GM18517 (cell line): ENCODE data around the gene LFNG.
"Not testable (repeated sequence)": the region's sequence is repeated elsewhere in the genome, so short reads cannot be mapped to it uniquely, and the experiment has no call there.

Experiments
- ATAC-seq: cut with Tn5 transposase; IDR thresholded peaks from one replicate; pipeline ENCODE4 v1.9.1; 2021; ENCODE audit warnings: mild to moderate bottlenecking, moderate library complexity; ENCODE audit not compliant: unreplicated experiment

LFNG gene

DNA sequence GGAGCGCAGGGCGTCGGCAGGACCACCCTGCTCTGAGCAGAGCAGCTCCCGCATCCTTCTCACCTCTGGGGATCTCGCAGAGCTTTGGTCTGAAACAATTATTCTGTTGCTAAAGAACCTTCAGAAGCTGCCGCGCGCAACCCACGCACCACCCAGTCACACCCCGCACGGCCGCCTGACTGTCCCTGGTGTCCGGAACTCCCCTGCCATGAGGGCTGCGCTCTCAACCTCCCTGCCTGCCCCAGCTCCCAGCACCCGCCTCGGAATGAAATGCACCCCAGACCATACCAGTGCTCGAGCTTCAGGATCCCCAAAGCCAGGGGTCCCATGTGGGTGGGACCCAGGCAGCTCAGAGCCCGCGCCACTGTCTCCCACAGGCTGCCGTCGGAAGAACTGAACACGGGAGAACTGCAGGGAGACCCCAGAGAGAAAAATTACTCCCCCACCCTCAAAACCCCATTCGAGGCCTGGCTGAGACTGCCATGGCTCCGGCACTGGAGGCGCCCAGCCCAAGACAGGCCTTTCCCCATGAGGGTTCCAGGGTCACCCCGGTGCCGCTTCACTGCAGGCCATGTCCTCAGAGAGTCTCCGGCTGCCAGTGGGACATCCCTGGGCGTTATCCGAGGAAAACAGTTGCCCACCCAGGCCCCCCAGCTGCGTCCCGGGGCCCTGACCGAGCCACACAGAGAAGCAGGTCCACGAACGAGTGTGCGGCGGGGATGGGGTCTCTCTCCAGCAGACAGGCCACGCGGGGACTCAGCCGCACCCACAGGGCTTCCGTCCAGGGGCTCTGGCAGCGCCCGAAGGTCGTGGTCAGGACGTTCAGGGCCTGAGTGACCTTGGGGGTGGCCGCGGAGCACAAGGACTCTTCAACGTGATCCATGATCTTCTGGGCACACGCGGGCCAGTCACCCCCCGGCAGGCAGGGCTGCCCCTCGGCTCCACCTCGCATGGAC lies 23.6 kb downstream of the LFNG start:
- ATAC-seq: no peak

DNA sequence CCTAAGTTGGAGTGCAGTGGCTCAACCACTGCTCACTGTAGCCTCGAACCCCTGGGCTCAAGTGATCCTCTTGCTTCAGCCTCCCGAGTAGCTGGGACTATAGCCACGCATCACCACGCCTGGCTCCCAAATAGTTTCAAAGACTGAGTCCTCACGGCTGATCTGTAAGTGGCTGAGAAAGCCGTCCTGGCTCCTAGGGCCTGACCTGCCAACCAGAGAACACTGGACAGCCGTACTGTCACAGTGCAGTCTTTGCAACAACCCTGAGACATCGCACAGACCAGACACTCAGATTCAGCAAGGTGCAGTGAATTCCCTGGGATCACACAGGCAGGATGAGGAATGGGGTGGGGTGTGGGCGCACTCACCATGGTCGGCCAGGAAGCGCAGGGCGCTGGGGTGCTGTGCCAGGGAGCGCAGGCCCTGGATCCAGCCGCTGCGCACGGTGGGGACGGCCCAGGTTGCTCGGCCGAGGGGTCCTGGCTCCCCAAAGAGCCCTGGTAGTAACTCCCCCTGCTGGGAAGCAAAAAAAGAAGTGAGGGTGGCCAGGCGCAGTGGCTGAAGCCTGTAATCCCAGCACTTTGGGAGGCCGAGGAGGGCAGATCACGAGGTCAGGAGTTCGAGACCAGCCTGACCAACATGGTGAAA lies 25.1 kb downstream of the LFNG start:
- no peak for ATAC-seq

DNA sequence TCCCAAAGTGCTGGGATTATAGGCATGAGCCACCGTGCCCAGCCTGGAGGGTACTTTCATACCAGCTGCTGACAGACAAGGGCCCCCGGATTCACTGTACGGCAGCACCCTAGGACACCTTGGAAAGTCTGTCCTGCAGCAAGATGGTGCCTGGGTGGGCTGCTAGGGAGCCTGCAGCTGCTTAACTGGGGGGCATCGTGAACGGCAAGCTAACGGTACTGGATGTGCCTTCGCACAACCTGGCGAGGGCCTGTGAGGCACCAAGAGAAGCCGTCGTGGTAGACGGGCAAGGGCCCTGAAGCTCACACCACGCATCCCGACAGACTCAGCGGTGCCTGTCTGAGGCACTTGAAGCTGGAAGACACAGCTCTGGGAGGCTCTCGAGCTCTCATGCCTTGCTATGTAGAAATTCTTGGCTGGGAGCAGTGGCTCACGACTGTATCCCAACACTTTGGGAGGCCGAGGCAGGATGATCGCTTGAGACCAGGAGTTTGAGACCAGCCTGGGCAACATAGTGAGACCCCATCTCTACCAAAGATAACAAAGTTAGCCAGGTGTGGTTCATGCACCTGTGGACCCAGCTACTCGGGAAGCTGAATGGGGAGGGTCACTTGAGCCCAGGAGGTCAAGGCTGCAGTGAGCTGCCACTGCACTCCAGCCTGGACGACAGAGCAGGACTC lies 26.3 kb downstream of the LFNG start:
- no peak for ATAC-seq

DNA sequence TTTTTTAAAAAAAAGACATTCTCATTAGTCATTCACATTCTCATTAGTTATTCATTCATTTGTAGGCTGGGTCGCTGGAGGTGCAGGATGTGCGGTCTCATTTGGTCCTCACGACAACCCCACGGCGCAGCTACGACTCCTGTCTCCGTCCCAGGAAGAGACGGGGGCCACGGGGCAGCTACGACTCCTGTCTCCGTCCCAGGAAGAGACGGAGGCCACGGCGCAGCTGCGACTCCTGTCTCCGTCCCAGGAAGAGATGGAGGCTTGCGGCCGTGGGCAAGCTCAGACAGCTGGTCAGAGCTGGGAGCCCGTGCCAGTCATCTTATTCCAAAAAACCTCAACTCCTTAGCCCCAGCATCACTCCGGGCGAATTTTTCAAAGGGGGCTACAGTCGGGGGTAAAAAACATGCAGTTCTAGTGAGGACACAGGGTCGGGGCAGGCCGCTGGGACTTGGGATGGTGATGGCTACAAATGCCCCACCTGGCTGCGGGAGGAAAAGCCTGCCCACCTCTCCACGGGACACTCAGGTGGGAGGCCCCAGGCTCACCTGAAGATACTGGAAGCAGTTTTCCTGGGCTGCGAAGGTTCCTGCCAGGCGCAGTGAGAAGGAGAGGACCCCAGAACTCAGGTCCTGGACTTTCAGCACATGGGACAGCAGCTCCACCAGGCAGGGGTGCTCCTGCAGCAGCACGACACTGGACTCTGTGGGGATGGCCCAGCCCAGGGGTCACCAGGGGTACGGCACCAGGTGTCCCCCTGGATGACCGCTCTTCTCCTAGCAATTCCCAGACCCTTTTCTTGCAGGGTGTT lies 27.4 kb downstream of the LFNG start:
- no peak for ATAC-seq

DNA sequence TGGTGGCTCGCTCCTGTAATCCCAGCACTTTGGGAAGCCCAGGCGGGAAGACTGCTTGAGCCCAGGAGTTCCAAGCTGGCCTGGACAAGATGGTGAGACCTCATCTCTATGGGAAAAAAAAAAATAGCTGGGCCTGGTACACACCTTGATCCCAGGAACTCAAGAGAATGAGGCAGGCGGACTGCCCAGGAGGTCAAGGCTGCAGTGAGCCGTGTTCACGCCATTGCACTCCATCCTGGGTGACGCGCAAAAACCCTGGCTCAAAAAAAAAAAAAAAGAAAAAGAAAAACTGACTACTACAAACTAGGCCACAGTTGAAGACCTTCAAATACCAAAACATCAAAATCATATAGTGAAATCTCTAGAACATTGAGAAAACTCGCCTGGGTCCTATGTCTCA lies 31.8 kb downstream of the LFNG start:
- no peak for ATAC-seq

DNA sequence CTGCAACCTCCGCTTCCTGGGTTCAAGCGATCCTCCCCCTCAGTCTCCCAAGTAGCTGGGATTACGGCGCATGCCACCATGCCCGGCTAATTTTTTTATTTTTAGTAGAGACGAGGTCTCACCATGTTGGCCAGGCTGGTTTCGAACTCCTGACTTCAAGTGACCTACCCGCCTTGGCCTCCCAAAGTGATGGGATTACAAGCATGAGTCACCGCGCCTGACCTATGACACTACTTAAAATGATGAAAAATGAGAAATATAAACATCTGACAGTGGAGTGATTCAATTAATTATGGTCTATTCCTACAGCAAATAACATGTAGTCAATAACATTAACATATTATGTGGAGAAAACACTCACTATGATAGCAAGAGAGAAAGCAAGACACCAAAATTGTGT lies 33.5 kb downstream of the LFNG start:
- no peak for ATAC-seq

DNA sequence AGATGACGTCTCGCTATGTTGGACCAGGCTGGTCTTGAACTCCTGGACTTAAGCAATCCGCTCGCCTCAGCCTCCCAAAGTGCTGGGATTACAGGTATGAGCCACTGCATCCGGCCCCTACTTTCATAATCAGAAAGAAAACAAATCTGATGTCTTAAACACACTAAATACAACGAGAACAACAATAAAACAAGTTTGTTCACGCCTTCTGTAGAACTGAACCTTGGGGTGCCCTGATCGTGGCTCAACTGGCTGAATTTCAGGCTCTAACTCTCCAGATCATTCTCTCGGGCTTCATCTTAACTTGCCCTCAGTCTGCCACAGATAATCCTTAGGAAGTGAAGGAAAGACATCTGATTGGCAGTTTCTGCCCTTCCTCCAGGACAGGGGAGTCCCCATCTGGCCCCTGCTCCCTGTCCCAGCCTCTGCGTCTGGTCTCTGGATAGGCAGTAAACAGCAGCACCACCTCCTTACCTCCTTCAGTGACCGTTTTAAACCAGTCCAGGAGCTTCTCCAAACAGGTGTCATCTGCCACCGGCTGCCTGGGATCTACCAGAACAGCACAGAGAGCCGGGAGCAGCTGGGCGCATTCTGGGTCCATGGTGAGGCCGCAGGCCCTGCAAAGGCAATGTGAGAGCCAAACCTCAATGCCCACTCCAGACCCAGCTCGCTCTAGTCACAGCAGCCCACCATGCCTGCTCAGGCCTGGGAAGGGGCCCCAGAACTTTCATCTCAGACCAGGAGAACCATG lies 34.4 kb downstream of the LFNG start:
- no peak for ATAC-seq

DNA sequence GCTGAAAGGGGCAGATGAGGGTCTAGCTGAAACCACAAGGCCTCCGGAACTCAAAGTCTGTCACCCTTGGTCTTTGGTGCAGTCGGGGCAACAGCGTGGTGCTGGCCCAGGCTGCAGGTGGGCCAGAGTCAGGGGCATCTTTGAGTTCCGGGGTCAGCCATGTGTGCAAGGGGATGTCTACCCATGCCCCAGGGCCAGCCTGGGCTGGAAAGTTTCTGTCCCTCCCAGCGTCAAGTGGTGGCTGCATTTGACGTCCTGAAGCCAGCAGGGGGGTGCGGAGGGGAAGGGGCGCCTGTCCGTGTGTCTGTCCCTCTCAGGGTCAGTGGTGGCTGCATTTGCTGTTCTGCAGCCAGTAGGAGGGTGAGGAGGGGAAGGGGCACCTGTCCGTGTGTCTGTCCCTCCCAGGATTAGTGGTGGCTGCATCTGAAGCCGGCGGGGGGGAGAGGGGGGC lies 35.1 kb downstream of the LFNG start:
- ATAC-seq: no peak

DNA sequence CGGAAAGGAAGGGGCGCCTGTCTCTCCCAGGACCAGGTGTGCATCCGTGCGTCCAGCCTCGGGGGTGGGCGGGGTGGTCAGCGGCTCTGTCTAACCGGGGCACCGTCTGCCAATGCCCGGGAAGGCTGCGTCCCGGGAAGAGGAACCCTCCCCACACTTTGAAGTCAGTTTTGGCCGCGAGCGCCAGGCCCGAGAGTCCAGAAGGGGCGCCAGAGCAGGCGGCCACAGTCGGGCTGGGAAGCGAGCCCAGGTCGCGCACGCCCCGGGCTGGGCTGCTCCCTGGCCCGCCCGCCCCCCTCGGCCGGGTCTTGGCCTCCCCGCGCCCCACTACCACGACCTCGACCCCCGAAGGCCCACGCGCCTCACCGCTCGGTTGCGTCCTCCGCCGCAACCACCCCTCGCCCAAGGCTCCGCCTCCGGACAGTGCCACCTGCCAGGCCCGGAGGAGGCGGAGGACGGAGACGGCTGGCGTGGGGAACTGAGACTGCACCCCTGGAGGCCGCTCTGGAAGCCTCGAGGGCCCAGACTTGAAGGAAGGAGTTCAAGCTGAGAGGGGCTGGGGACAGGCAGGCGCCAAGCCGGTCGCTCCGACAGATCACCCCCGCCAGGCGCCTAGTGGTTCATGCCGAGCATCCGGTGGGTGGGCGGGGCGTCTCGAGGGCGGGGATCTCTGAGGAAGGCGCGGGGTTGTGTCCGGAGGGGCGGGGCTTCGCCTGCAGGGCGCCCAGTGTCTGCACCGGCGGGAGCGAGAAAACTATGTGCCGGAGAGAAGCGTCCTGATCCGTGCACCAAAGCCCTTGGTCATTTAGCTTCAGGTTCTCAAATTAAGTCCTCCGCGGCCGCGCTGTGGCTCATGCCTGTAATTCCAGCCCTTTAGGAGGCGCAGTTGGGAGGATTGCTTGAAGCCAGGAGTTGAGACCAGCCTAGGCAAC lies 35.8 kb downstream of the LFNG start, which contains the start of gene BRAT1:
Gene BRAT1, minus strand, starts transcription at position 404 of the 932 bp plus-strand sequence. CDS start 1,093 bp downstream, outside the sequence.
- ATAC-seq: peak; percentile 65

DNA sequence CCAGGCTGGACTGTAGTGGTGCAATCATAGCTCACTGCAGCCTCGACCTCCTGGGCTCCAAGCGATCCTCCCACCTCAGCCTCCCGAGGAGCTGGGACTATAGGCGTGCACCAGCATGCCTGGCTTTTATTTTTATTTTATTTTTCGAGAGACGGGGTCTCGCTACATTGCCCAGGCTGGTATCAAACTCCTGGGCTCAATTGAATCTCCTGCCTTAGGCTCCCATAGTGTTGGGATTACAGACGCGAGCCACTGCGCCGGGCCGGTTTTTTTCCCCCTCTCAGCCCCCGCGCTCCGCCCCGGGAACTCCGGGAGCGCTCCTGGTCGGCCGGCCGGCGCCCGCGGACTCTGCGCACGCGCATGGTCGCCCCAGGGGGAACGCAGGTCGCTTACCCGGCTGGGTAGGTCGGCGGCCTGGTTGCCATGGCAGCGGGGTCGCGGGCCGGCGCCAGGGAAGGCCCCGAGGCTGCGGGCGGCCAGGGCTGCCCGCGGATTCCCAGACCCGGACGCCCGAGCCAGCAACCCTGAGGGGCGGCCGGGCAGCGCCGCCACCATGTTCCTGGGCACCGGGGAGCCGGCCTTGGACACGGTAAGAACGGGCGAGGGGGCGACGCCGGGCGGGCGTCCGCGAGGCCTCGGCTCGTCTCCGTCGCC lies 39.2 kb downstream of the LFNG start, which contains the start of gene IQCE:
Gene IQCE, plus strand, starts transcription at position 351 of the 654 bp plus-strand sequence. Its CDS starts 203 bp downstream, at position 554.
- peak; percentile 46 for ATAC-seq

DNA sequence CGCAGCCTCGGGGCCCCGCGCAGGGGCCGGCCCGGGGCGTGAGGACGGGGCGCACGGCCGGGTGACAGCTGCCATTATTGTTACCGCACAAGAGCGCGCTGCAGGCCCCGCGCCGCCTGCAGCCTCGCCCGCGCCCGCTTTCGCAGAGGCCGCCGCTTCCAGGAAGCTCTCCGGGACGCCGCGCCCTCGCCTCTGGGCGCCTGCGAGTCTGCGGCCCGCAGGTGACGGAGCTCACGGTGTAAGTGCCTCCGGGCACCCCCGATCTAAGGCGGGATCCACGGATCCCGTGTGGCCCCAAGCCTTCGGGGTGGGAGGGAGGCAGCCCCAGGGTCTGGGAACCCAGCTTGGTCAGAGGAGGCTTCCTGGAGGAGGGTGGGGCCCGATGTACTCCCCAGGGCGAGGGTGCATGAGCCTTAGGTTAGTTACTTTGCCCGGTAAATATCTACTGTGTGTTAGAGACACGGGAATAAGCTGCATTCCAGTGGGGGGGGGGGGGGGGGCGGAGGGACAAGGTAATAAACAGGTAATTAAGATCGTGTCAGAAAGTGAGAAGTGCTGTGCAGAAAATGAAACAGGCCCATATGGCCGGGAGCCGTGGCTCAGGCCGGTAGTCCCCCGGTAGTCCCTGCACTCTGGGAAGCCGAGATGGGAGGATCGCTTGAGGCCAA lies 39.8 kb downstream of the LFNG start:
- peak; percentile 4 for ATAC-seq

DNA sequence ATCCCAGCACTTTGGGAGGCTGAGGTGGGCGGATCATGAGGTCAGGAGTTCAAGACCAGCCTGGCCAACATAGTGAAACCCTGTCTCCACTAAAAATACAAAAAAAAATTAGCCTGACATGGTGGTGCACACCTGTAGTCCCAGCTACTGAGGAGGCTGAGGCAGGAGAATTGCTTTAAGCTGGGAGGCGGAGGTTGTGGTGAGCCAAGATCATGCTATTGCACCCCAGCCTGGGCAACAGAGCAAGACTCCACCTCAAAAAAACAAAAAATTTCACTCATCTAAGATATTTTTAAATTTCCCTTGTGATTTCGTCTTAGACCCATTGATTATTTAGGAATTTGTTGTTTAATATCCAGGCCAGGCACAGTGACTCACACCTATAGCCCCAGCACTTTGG lies 44.4 kb downstream of the LFNG start:
- ATAC-seq: not testable (repeated sequence)

DNA sequence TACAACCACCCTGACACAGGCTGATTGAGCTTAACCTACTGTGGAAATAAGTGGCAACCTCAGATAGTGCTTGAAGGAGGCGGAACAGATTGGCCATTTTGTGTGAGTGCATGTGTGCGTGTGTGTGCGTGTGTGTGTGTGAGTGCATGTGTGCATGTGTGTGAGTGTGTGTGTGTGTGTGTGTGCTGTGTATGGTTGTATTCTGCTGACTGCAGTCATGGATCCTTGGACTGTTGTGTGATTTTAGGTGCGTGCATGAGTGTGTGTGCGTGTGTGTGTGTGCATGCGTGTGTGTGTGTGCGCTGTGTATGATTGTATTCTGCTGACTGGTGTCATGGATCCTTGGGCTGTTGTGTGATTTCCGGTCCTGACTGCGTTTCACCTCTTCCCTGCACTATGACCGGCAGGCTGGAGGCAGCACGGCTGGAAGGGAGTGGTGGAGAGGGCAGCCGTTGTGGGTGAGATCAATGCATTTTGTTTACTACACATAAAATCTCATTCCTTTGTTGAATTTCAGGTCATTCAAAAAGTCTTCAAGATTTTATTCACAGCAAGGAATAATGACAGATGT lies 45.5 kb downstream of the LFNG start:
- no peak for ATAC-seq

DNA sequence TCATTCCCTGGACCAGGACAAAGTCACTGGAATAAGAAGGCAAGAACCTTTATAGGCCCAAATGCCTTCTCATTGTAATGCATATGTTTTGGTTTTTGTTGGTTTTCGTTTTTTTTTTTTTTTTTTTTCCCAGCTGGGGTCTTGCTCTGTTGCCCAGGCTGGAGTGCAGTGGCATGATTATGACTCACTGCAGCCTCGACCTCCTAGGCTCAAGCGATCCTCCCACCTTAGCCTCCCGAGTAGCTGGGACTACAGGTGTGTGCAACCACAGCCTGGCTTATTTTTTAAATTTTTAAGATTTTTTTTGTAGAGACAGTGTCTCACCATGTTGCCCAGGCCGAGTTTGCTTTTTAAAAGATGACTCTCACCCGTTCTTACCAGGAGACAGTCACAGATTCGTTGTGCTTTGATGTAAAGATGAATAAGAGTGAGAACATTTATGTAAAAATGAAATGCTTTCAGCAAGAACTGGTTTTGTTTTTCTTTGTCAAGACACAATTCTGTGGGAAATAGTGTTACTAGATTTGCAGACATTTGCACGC lies 46.8 kb downstream of the LFNG start:
- no peak for ATAC-seq

DNA sequence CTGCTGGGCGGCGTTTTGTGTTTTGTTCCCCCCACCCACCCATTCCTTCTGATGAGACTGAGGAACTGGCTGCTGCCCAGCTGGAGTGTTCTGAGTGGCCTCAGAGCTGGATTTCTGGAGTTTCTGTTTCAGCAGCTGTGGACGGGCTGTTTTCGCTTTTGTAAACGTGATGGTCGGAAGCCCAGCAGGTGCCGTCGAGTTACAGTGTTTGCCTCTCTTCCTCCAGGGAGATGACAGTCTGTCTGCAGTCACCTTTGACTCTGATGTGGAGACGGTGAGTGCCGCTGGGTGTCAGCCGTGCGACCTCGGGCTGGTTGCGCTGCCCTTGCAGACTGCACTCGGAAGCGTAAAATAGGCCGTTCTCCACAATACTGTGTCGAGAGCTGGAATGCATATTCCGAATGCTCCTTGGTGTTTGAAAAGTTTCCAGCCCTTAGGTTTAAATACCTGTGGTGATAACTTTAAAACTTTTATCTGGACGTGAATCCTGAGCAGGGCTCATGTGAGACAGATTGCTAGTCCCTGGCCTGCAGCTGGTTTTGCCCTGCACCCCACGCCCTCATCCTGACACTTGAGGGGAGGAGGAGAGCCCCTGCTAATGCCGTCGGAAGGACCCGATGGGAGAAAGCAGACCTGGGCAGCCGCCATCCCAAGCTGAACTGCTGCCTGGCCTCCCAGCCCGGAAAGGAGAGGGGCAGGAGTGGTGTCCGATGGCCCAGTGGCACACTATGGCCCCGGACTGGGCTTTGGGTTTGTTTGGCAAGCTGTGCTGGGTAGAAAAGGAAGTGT lies 47.5 kb downstream of the LFNG start:
- ATAC-seq: peak; percentile 81

DNA sequence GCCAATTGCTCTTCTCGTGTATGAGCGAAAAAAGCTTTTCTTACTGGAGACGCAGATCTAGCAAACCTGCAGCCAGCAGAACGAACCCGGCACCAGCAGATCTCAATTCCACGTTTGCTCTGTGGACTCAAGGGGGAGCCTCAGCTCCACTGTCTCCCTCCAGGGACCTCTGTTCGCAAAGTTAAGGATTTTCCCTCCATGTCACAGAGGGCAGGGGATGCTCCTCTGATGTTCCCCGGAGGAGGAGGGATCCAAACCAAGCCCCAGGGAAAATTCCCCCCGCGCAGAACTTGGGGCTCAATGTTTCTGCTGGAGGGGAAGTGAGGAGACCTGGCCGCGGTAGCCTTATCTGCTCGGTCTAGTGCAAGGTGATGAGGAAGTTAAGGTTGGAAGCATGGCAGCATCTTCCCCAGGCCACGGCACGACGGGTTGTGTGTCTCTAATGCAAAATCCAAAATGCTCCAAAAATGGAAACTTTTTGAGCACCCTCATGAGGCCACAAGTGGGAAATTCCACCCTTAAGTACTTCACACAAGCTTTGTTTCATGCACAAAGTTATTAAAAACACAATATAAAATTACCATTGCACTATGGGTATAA lies 48.2 kb downstream of the LFNG start:
- no peak for ATAC-seq
